GM18511 (cell line): Measurements from ENCODE around the gene ZBTB24.
"Not testable (repeated sequence)": the region's sequence is repeated elsewhere in the genome, so short reads cannot be mapped to it uniquely, and the experiment has no call there.

Source experiments
- ATAC-seq: cut with Tn5 transposase; IDR thresholded peaks from one replicate; pipeline ENCODE4 v1.9.1; 2021; ENCODE audit warnings: mild to moderate bottlenecking, moderate library complexity; ENCODE audit not compliant: unreplicated experiment

The ZBTB24 gene

GRCh38 chr6:109482905-109483734, at the start of gene ZBTB24:
Gene ZBTB24 (minus strand): TSS chr6:109483219. CDS start chr6:109482026, 1,193 bp downstream.
- peak; percentile 91 for ATAC-seq

GRCh38 chr6:109531446-109531845, 48.4 kb upstream of the ZBTB24 start:
- ATAC-seq = no peak

- no peak for ATAC-seq
Observed at GRCh38 chr6:109527989-109528388, 45.0 kb upstream of the ZBTB24 start.

- no peak for ATAC-seq
Observed at GRCh38 chr6:109526905-109527628, 44.0 kb upstream of the ZBTB24 start.

- no peak for ATAC-seq
Observed at GRCh38 chr6:109524129-109524528, 41.1 kb upstream of the ZBTB24 start.

- no peak for ATAC-seq
Observed at GRCh38 chr6:109523478-109523877, 40.5 kb upstream of the ZBTB24 start.

GRCh38 chr6:109521080-109521479, 38.1 kb upstream of the ZBTB24 start:
- ATAC-seq = no peak

- not testable (repeated sequence) for ATAC-seq
Observed at GRCh38 chr6:109519647-109520046, 36.6 kb upstream of the ZBTB24 start.

- ATAC-seq = no peak
Observed at GRCh38 chr6:109516929-109517328, 33.9 kb upstream of the ZBTB24 start.

GRCh38 chr6:109515781-109516409, 32.9 kb upstream of the ZBTB24 start:
- no peak for ATAC-seq

GRCh38 chr6:109514946-109515345, 31.9 kb upstream of the ZBTB24 start:
- no peak for ATAC-seq

- no peak for ATAC-seq
Observed at GRCh38 chr6:109513571-109514071, 30.6 kb upstream of the ZBTB24 start.

- ATAC-seq = no peak
Observed at GRCh38 chr6:109512271-109512817, 29.3 kb upstream of the ZBTB24 start.

GRCh38 chr6:109511832-109512231, 28.8 kb upstream of the ZBTB24 start:
- ATAC-seq = no peak

- no peak for ATAC-seq
Observed at GRCh38 chr6:109510358-109510757, 27.3 kb upstream of the ZBTB24 start.

- ATAC-seq = no peak
Observed at GRCh38 chr6:109508166-109508860, 25.3 kb upstream of the ZBTB24 start.

GRCh38 chr6:109507490-109508072, 24.6 kb upstream of the ZBTB24 start:
- no peak for ATAC-seq

GRCh38 chr6:109506841-109507240, 23.8 kb upstream of the ZBTB24 start:
- ATAC-seq = no peak

GRCh38 chr6:109506314-109506713, 23.3 kb upstream of the ZBTB24 start:
- ATAC-seq = no peak
